Heart left ventricle (tissue), 16 donors: ENCODE measurements around the gene DISP2. TPM values are rescaled to one million over a fixed set of nuclear protein-coding genes. Genes with fewer than 3 reads are reported as not detected.

Source experiments
- ATAC-seq, 4 donors: fragments of 200-7000 bp; cut with Tn5 transposase; one replicate each; pipeline ENCODE4 v1.9.1; 2020 to 2022; ENCODE audit warnings: moderate library complexity in 4 of 4, mild to moderate bottlenecking in 3 of 4, moderate number of reproducible peaks in 1 of 4
- DNase-seq, 5 donors: peaks; one replicate each; pipeline ENCODE4 v3.0.0-alpha.2; 2020
- H3K27ac ChIP-seq, 12 donors: fragments of 200-600 bp; sonication (generic) in 4 of 12; one replicate each; pipeline versions ENCODE4 v1.5.0 to v1.8.0; 2016 to 2022; ENCODE audit warnings: mild to moderate bottlenecking in 2 of 12
- H3K27me3 ChIP-seq, 9 donors: fragments of 200-600 bp; sonication (generic) in 2 of 9; one replicate each; pipeline versions ENCODE4 v1.5.1 to v1.8.0; 2016 to 2022; ENCODE audit warnings: mild to moderate bottlenecking in 3 of 9
- H3K36me3 ChIP-seq, 9 donors: fragments of 200-600 bp; sonication (generic) in 2 of 9; one replicate each; pipeline versions ENCODE4 v1.5.0 to v1.8.0; 2018 to 2022; ENCODE audit warnings: mild to moderate bottlenecking in 2 of 9
- H3K4me1 ChIP-seq, 12 donors: fragments of 200-600 bp; sonication (generic) in 4 of 12; one replicate each; pipeline versions ENCODE4 v1.5.0 to v1.8.0; 2016 to 2022; ENCODE audit warnings: mild to moderate bottlenecking in 3 of 12
- H3K4me3 ChIP-seq, 12 donors: fragments of 200-600 bp; sonication (generic) in 4 of 12; one replicate each; pipeline versions ENCODE4 v1.5.0 to v1.8.0; 2017 to 2022; ENCODE audit warnings: mild to moderate bottlenecking in 9 of 12, moderate library complexity in 4 of 12
- H3K9me3 ChIP-seq, 12 donors: fragments of 200-600 bp; sonication (generic) in 4 of 12; one replicate each; pipeline versions ENCODE4 v1.5.0 to v1.8.0; 2016 to 2022; ENCODE audit warnings: mild to moderate bottlenecking in 1 of 12
- CTCF ChIP-seq, 12 donors: fragments of 200-600 bp; sonication (generic) in 4 of 12; IDR thresholded peaks; one replicate each; pipeline versions ENCODE4 v1.5.0 to v1.8.0; 2018 to 2022; ENCODE audit warnings: antibody characterized with exemption in 12 of 12, mild to moderate bottlenecking in 5 of 12
- POLR2A ChIP-seq, 2 donors: fragments of 450-650 bp; IDR thresholded peaks; one replicate each; pipeline ENCODE4 v1.6.1; 2017; ENCODE audit warnings: antibody characterized with exemption in 2 of 2, mild to moderate bottlenecking in 2 of 2, moderate library complexity in 2 of 2
- WGBS, 4 donors: extraction: QIAGEN DNeasy Blood & Tissue Kit in 2 of 4; methylation state at CpG; one replicate each; pipeline versions ENCODE4 v1.1.5 to v1.1.7; 2013 to 2018; 5-methylcytosine and 5-hydroxymethylcytosine counted together
- intact Hi-C, 10 donors: fragments of 100-400 bp; cut with DNase I; formaldehyde crosslinking; loops; one replicate each; pipeline versions ENCODE4 v1.11.1 to v1.14.2; 2022
- polyA plus RNA-seq, 2 donors: library from polyadenylated mRNA; stranded (reverse); fragments of 200-250 nt; gene quantifications; one replicate each; pipeline ENCODE4 v1.2.3, GENCODE V29; 2013
- total RNA-seq, 9 donors: library from RNA; depleted of rRNA in 2 of 9; stranded (reverse); fragments of >200 nt in 2 of 9; fragmentation: NEBNext Ultra II Directional in 3 of 9; extraction: Animal tissue kit (Norgen Biotek cat#: 25700) in 3 of 9; gene quantifications; one replicate each; pipeline versions ENCODE4 v1.1.0 to v1.2.4, GENCODE V29; 2016 to 2023
- donor health status: ischemic (EF 13 %, LVEDD 7.1; RV severe dilation, severe dysfunction).
- donor health status: healthy with polysubstance abuse.
- donor health status: DM: no; HTN: yes; CAD: no.
- donor health status: DM: no; HTN: no; CAD: no.
- donor health status: ischemic (EF 25% LVEDD 6.9; RV normal size, moderate dysfunction).
- donor health status: ischemic (EF 25% LVEDD 5.7; RV mildly dilated, moderate dysfunction).
- donor health status: healthy.
- donor health status: DM: yes; HTN: yes; CAD: no.
- donor health status: ischemic (EF 35%, LVEDD 5.7; RV mildly dilated, moderate dysfunction).
- donor health status: nonischemic (EF 11% LVEDD 7.7; RV severe dilation, severe dysfunction).
- donor health status: DM: yes; HTN: yes; CAD: no.
- donor health status: PGD.
- donor health status: ischemic (EF 29% LVEDD 5.4; RV normal size, mild dysfunction).
- donor health status: nonischemic (EF 23%, LVEDD 6.1; RV moderate dilation, normal function).

DISP2 gene
- total and polyA plus RNA-seq, 11 donors = 0.10 to 1.8 (median 0.40) TPM

GRCh38 chr15:40377606-40378005 lies 19.6 kb downstream of the DISP2 start:
- DNase-seq = no peak
- ATAC-seq = no peak
- no peak overlapping the region for H3K27ac ChIP-seq
- H3K9me3 ChIP-seq = no peaks in the 10 kb centered on the region
- H3K27me3 ChIP-seq = no peaks in the 10 kb centered on the region
- 78 to 90% (median 86%) methylated on average over 3 of the region's 3 CpGs for whole genome bisulfite sequencing, 4 donors
- TF ChIP-seq CTCF (IDR thresholded peaks at IDR 0.05) (no peak), POLR2A (IDR thresholded peaks at IDR 0.05) (no peak)
- intact Hi-C loops = no loop called here
- no peak overlapping the region for H3K4me3 ChIP-seq
- H3K36me3 ChIP-seq = no peaks in the 10 kb centered on the region
- peaks cover 0 to 21% (median 4%) of the 10 kb centered on the region in 12 donors for H3K4me1 ChIP-seq

GRCh38 chr15:40379374-40379773 lies 21.4 kb downstream of the DISP2 start:
- no peaks in the 10 kb centered on the region for H3K36me3 ChIP-seq
- WGBS, 4 donors = 88 to 90% (median 88%) methylated on average over 4 of the region's 4 CpGs
- DNase-seq (no peak), ATAC-seq (no peak)
- TF ChIP-seq POLR2A (IDR thresholded peaks at IDR 0.05) (no peak), CTCF (IDR thresholded peaks at IDR 0.05) (no peak)
- H3K4me1 ChIP-seq = peaks cover 0 to 31% (median 12%) of the 10 kb centered on the region in 12 donors
- no peak overlapping the region for H3K4me3 ChIP-seq
- peak overlapping the region in 4 of 12 donors; percentile 22 to 74 (median 58) for H3K27ac ChIP-seq
- intact Hi-C loops = no loop called here
- H3K27me3 ChIP-seq = no peaks in the 10 kb centered on the region
- H3K9me3 ChIP-seq = no peaks in the 10 kb centered on the region

DNA sequence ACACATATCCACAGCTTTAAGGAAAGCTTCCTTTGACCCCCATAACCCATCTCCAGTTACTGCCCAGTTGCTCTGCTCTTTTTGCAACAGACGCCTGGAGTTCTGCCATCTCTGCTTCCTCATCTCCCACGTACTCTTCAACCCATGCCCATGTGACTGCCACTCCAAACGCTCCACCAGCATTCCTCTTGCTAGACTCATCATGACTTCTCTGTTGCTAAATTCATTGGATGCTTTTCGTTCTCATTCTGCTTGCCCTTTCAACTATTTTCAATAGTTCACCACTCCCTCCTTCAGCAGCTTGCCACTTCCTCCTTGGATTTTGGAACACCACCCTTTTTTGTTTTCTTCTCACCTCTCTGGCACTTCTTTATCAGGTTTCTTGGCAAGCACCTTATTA lies 21.8 kb downstream of the DISP2 start:
- WGBS, 4 donors = 9 to 15% (median 12%) methylated on average over 4 of the region's 4 CpGs
- ATAC-seq (peak; percentile 63 to 81 (median 72)), DNase-seq (peak in 4 of 5 donors; percentile 68 to 80 (median 70))
- intact Hi-C loops = no loop called here
- H3K27ac ChIP-seq = peak overlapping the region in 9 of 12 donors; percentile 16 to 74 (median 56)
- no peaks in the 10 kb centered on the region for H3K9me3 ChIP-seq
- H3K4me1 ChIP-seq = peaks cover 0 to 31% (median 12%) of the 10 kb centered on the region in 12 donors
- no peak overlapping the region for H3K4me3 ChIP-seq
- no peaks in the 10 kb centered on the region for H3K36me3 ChIP-seq
- TF ChIP-seq POLR2A (IDR thresholded peaks at IDR 0.05) (no peak), CTCF (IDR thresholded peaks at IDR 0.05) (no peak)
- no peaks in the 10 kb centered on the region for H3K27me3 ChIP-seq

DNA sequence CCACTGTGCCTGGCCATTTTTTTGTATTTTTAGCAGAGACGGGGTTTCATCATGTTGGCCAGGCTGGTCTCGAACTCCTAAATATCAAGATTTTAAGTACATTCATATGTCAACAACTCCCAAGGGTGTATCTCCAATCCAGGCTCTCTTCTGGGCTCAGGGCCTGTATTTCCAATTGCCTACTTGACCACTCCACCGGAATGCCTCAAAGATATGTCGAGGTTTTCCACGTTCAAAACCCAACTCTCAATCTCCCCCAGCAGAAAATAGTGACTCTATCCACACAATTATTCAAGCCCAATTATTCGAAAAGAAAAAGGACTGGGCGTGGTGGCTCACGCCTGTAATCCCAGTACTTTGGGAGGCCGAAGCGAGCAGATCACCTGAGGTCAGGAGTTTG lies 22.6 kb downstream of the DISP2 start:
- Histone ChIP-seq H3K4me1 (peaks cover 0 to 31% (median 12%) of the 10 kb centered on the region in 12 donors), H3K4me3 (no peak overlapping the region), H3K27ac (peak overlapping the region in 6 of 12 donors; percentile 16 to 74 (median 57)), H3K9me3 (no peaks in the 10 kb centered on the region), H3K36me3 (no peaks in the 10 kb centered on the region), H3K27me3 (no peaks in the 10 kb centered on the region)
- 85 to 98% (median 94%) methylated on average over 10 of the region's 10 CpGs for WGBS, 4 donors
- DNase-seq (no peak), ATAC-seq (no peak)
- TF ChIP-seq CTCF (IDR thresholded peaks at IDR 0.05) (no peak), POLR2A (IDR thresholded peaks at IDR 0.05) (no peak)
- intact Hi-C loops = no loop called here
